ENCODE results near the gene SLX4IP. TPM values are rescaled to one million over a fixed set of nuclear protein-coding genes. Genes with fewer than 3 reads are reported as not detected.

SLX4IP gene
- total RNA-seq, 1 experiment from 2014 or later: 5.4 TPM

DNA sequence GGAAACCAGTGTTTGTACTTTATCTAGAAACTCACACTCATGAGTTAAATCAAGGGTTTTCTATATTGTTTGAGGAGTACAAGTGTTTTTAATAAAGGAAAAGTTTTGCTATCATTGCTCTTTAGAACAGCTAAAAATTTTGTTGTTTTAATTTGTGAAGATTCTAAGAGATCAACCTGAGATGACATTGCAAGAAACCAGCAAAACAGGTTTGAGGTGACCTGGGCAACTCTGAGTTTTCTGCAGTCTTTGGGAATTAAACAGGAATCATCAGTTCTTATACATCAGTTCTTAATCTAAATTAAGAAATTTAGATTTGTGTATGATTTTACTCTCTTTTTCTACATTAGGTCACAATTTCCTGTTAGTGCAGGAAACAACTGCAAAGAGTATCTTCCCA is 124.2 kb downstream of the SLX4IP start:
- no peaks in the 10 kb centered on the region for H3K27me3 Mint-ChIP-seq (ENCODE audit: unreplicated experiment)
- no peaks in the 10 kb centered on the region for H3K36me3 Mint-ChIP-seq (ENCODE audit: insufficient read depth, unreplicated experiment)
- TF ChIP-seq, protein P1, sequence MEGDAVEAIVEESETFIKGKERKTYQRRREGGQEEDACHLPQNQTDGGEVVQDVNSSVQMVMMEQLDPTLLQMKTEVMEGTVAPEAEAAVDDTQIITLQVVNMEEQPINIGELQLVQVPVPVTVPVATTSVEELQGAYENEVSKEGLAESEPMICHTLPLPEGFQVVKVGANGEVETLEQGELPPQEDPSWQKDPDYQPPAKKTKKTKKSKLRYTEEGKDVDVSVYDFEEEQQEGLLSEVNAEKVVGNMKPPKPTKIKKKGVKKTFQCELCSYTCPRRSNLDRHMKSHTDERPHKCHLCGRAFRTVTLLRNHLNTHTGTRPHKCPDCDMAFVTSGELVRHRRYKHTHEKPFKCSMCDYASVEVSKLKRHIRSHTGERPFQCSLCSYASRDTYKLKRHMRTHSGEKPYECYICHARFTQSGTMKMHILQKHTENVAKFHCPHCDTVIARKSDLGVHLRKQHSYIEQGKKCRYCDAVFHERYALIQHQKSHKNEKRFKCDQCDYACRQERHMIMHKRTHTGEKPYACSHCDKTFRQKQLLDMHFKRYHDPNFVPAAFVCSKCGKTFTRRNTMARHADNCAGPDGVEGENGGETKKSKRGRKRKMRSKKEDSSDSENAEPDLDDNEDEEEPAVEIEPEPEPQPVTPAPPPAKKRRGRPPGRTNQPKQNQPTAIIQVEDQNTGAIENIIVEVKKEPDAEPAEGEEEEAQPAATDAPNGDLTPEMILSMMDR (IDR thresholded peaks at IDR 0.05; ENCODE audit: unreplicated experiment): no peak
- no TSS peak for BruUV-seq (replicated peaks)
- CTCF ChIA-PET: no interaction called here
- DNase-seq: no peak
- H3K4me3 Mint-ChIP-seq (ENCODE audit: low read depth, unreplicated experiment): no peak overlapping the region
- intact Hi-C loops (cut with micrococcal nuclease; ENCODE audit: unreplicated experiment): loop anchor here (10.0 kb wide), 1 partner anchor 106 kb away; no protein-coding TSS in a partner anchor
- H3K27ac Mint-ChIP-seq (ENCODE audit: unreplicated experiment): no peak overlapping the region
- H3K4me1 Mint-ChIP-seq (ENCODE audit: low read depth, unreplicated experiment): peaks cover 15% of the 10 kb centered on the region
- H3K9me3 Mint-ChIP-seq (ENCODE audit: low read depth, unreplicated experiment): no peaks in the 10 kb centered on the region

DNA sequence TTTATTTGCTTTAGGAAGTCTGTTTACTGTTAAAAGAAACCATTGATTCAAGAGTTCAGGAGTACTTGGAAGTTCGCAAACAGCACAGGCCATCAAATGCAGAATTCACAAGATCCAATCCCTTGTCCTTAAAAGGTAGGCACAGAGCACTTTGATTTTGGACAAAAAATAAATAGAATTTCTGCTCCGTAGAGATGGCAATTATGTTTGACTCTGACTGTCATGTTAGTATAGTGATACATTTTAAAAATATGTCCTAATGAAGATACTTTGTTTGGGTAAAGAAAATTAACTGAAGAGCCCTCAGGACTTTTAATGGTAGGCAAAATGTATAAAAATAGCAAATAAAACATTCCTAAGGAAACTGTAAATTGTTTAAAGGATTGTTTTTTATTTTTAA is 125.6 kb downstream of the SLX4IP start:
- CTCF ChIA-PET: interaction anchor here (0.7 kb wide), 1 partner anchor 433 kb away, joined by 3 read pairs; no protein-coding TSS in a partner anchor
- Mint-ChIP-seq H3K4me1 (ENCODE audit: low read depth, unreplicated experiment) (peaks cover 11% of the 10 kb centered on the region), H3K27ac (ENCODE audit: unreplicated experiment) (no peak overlapping the region), H3K9me3 (ENCODE audit: low read depth, unreplicated experiment) (no peaks in the 10 kb centered on the region), H3K36me3 (ENCODE audit: insufficient read depth, unreplicated experiment) (no peaks in the 10 kb centered on the region), H3K27me3 (ENCODE audit: unreplicated experiment) (no peaks in the 10 kb centered on the region), H3K4me3 (ENCODE audit: low read depth, unreplicated experiment) (no peak overlapping the region)
- TF ChIP-seq, protein P1 (IDR thresholded peaks at IDR 0.05; ENCODE audit: unreplicated experiment): no peak
- intact Hi-C loops (cut with micrococcal nuclease; ENCODE audit: unreplicated experiment): no loop called here
- no peak for DNase-seq
- BruUV-seq (replicated peaks): no TSS peak

DNA sequence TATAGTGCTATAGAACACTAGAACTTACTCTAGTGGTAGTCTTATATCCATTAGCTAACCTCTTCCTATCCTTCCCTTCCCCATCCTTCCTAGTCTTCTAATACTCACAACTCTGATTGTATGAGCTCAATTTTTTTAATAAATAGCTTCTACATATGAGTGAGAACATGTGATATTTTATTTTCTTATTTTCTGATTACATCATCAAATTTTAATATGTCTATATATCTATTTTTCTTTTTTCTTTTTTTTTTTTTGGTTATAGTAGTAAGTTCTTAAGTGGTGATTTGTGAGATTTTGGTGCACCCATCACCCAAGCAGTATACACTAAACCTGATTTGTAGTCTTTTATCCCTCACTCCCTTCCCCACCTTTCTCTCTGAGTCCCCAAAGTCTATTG is 126.2 kb downstream of the SLX4IP start:
- intact Hi-C loops (cut with micrococcal nuclease; ENCODE audit: unreplicated experiment): no loop called here
- no peaks in the 10 kb centered on the region for H3K36me3 Mint-ChIP-seq (ENCODE audit: insufficient read depth, unreplicated experiment)
- no peak for DNase-seq
- no peaks in the 10 kb centered on the region for H3K9me3 Mint-ChIP-seq (ENCODE audit: low read depth, unreplicated experiment)
- CTCF ChIA-PET: interaction anchor here (0.7 kb wide), 1 partner anchor 433 kb away, joined by 3 read pairs; no protein-coding TSS in a partner anchor
- H3K27ac Mint-ChIP-seq (ENCODE audit: unreplicated experiment): no peak overlapping the region
- H3K4me1 Mint-ChIP-seq (ENCODE audit: low read depth, unreplicated experiment): peaks cover 4% of the 10 kb centered on the region
- BruUV-seq (replicated peaks): no TSS peak
- TF ChIP-seq, protein P1 (IDR thresholded peaks at IDR 0.05; ENCODE audit: unreplicated experiment): no peak
- H3K27me3 Mint-ChIP-seq (ENCODE audit: unreplicated experiment): no peaks in the 10 kb centered on the region
- H3K4me3 Mint-ChIP-seq (ENCODE audit: low read depth, unreplicated experiment): no peak overlapping the region

DNA sequence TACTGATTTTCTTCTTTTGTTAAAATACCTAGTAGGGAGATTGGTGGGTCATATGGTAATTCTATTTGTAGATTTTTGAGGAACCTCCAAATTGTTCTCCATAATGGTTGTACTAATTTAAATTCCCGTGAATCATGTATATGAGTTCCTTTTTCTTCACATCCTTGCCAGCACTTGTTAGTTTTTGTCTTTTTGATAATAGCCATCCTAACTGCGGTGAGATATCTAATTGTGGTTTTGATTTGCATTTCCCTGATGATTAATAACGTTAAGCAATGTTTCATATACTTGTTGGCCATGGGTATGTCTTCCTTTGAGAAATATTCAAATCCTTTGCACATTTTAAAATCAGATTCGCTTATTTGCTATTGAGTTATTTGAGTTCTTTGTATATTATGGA is 127.8 kb downstream of the SLX4IP start:
- TF ChIP-seq, protein P1 (IDR thresholded peaks at IDR 0.05; ENCODE audit: unreplicated experiment): no peak
- no peaks in the 10 kb centered on the region for H3K9me3 Mint-ChIP-seq (ENCODE audit: low read depth, unreplicated experiment)
- no peaks in the 10 kb centered on the region for H3K4me1 Mint-ChIP-seq (ENCODE audit: low read depth, unreplicated experiment)
- no peaks in the 10 kb centered on the region for H3K27me3 Mint-ChIP-seq (ENCODE audit: unreplicated experiment)
- H3K27ac Mint-ChIP-seq (ENCODE audit: unreplicated experiment): no peak overlapping the region
- DNase-seq: no peak
- CTCF ChIA-PET: no interaction called here
- H3K4me3 Mint-ChIP-seq (ENCODE audit: low read depth, unreplicated experiment): no peak overlapping the region
- intact Hi-C loops (cut with micrococcal nuclease; ENCODE audit: unreplicated experiment): no loop called here
- H3K36me3 Mint-ChIP-seq (ENCODE audit: insufficient read depth, unreplicated experiment): no peaks in the 10 kb centered on the region
- no TSS peak for BruUV-seq (replicated peaks)
